ENCODE results near the gene MEGF9. TPM values are rescaled to one million over a fixed set of nuclear protein-coding genes. Genes with fewer than 3 reads are reported as not detected.

Gene MEGF9
- total and polyA plus RNA-seq, 2 donors (not counting 3 experiments of a cell fraction or from before 2014, with no cell fraction given) = 4.0 to 13.0 TPM

DNA sequence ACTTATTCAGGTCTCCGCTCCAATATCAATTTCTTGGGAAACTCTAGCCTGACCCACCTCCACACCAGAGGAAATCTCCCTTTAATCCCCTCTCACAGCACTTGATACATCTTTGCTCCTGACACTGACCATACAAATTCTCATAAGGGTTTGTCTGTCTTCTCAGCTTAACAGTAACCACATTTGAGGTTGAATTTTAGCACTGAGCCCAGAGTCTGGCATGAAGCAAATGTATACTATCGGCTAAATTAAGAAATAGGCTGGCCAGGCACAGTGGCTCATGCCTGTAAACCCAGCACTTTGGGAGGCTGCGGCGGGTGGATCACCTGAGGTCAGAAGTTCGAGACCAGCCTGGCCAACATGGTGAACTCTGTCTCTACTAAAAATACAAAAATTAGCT is 144.0 kb downstream of the MEGF9 start:
- Histone ChIP-seq H3K27me3 (ENCODE audit: control insufficient read depth in 2 of 2, insufficient read depth in 2 of 2, low read length in 2 of 2) (no peaks in the 10 kb centered on the region), H3K27ac (ENCODE audit: insufficient read depth, low read depth, low read length) (no peak overlapping the region), H3K36me3 (ENCODE audit: control insufficient read depth in 2 of 2, extremely low read depth in 1 of 2, insufficient read depth in 2 of 2, low read length in 2 of 2) (peaks cover 10 to 14% of the 10 kb centered on the region in 2 experiments), H3K9me1 (replicated peaks; ENCODE audit: control insufficient read depth, extremely low read depth, insufficient read depth, low read length) (no peaks in the 10 kb centered on the region), H3K4me2 (ENCODE audit: insufficient read depth, low read length) (no peak overlapping the region), H3K9me3 (replicated peaks; ENCODE audit: control insufficient read depth, insufficient read depth, low read length) (no peaks in the 10 kb centered on the region), H3K4me1 (ENCODE audit: control insufficient read depth, extremely low read depth, insufficient read depth, low read length) (no peaks in the 10 kb centered on the region), H3K4me3 (replicated peaks in 1 of 3; ENCODE audit: insufficient read depth in 1 of 3, low read depth in 1 of 3, low read length in 3 of 3) (no peak overlapping the region), H2AFZ (ENCODE audit: low read depth, low read length) (no peak overlapping the region), H3K79me2 (ENCODE audit: control insufficient read depth, insufficient read depth, low read length) (peaks cover 22% of the 10 kb centered on the region), H3K9ac (replicated peaks; ENCODE audit: extremely low read depth, insufficient read depth, low read length) (no peak overlapping the region), H4K20me1 (replicated peaks; ENCODE audit: control insufficient read depth, extremely low read depth, insufficient read depth, low read length) (no peaks in the 10 kb centered on the region)
- DNase-seq (ENCODE audit: low read depth, low spot score) = no peak
- TF ChIP-seq, protein P1, sequence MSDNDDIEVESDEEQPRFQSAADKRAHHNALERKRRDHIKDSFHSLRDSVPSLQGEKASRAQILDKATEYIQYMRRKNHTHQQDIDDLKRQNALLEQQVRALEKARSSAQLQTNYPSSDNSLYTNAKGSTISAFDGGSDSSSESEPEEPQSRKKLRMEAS (IDR thresholded peaks at IDR 0.05; ENCODE audit: insufficient read depth, insufficient read length) = no peak
- TF ChIP-seq CTCF (IDR thresholded peaks at IDR 0.05; ENCODE audit: extremely low read depth in 1 of 2, insufficient read depth in 1 of 2, low read depth in 1 of 2, low read length in 2 of 2) (no peak), EZH2 (IDR thresholded peaks at IDR 0.05; ENCODE audit: borderline replicate concordance, low read depth, low read length, severe bottlenecking) (no peak), MYC (IDR thresholded peaks at IDR 0.05; ENCODE audit: low read depth, low read length) (no peak), POLR2AphosphoS5 (IDR thresholded peaks at IDR 0.05; ENCODE audit: insufficient read depth, low read depth, low read length) (no peak)
- intact Hi-C loops (cut with micrococcal nuclease) (no loop called here), dilution Hi-C loops (cut with MboI; ENCODE audit: extremely low pct_ligation_motif_present, low sequenced_read_pairs) (no loop called here)
- ChIA-PET POLR2A (no interaction called here), CTCF (interaction anchor here (0.9 kb wide), 1 partner anchor 39 kb away, joined by 3 read pairs; no protein-coding TSS in a partner anchor)
- no TSS peak for BruUV-seq (replicated peaks)
- FAIRE-seq = no peak

- TF ChIP-seq, protein P1 (IDR thresholded peaks at IDR 0.05; ENCODE audit: insufficient read depth, insufficient read length) = no peak
- TF ChIP-seq FOS (IDR thresholded peaks at IDR 0.05; ENCODE audit: borderline replicate concordance, insufficient read depth, low read length) (no peak), CTCF (IDR thresholded peaks at IDR 0.05; ENCODE audit: extremely low read depth in 1 of 2, insufficient read depth in 1 of 2, low read depth in 1 of 2, low read length in 2 of 2) (no peak), POLR2AphosphoS5 (IDR thresholded peaks at IDR 0.05; ENCODE audit: insufficient read depth, low read depth, low read length) (no peak), GATA2 (IDR thresholded peaks at IDR 0.05; ENCODE audit: insufficient read depth, insufficient read length, low read depth, low read length) (no peak), POLR2A (IDR thresholded peaks at IDR 0.05; ENCODE audit: low read depth, low read length) (no peak), EZH2 (IDR thresholded peaks at IDR 0.05; ENCODE audit: borderline replicate concordance, low read depth, low read length, severe bottlenecking) (no peak)
- Histone ChIP-seq H3K9ac (replicated peaks; ENCODE audit: extremely low read depth, insufficient read depth, low read length) (no peak overlapping the region), H3K79me2 (ENCODE audit: control insufficient read depth, insufficient read depth, low read length) (peaks cover 18% of the 10 kb centered on the region), H4K20me1 (replicated peaks; ENCODE audit: control insufficient read depth, extremely low read depth, insufficient read depth, low read length) (no peaks in the 10 kb centered on the region), H3K4me3 (replicated peaks in 1 of 3; ENCODE audit: insufficient read depth in 1 of 3, low read depth in 1 of 3, low read length in 3 of 3) (no peak overlapping the region), H3K9me3 (replicated peaks; ENCODE audit: control insufficient read depth, insufficient read depth, low read length) (no peaks in the 10 kb centered on the region), H3K36me3 (ENCODE audit: control insufficient read depth in 2 of 2, extremely low read depth in 1 of 2, insufficient read depth in 2 of 2, low read length in 2 of 2) (peaks cover 10 to 14% of the 10 kb centered on the region in 2 experiments), H2AFZ (ENCODE audit: low read depth, low read length) (no peak overlapping the region), H3K27me3 (ENCODE audit: control insufficient read depth in 2 of 2, insufficient read depth in 2 of 2, low read length in 2 of 2) (no peaks in the 10 kb centered on the region), H3K4me1 (ENCODE audit: control insufficient read depth, extremely low read depth, insufficient read depth, low read length) (no peaks in the 10 kb centered on the region), H3K4me2 (ENCODE audit: insufficient read depth, low read length) (no peak overlapping the region), H3K27ac (ENCODE audit: insufficient read depth, low read depth, low read length) (no peak overlapping the region), H3K9me1 (replicated peaks; ENCODE audit: control insufficient read depth, extremely low read depth, insufficient read depth, low read length) (no peaks in the 10 kb centered on the region)
- POLR2A ChIA-PET = no interaction called here
- FAIRE-seq (no peak), DNase-seq (ENCODE audit: low read depth, low spot score) (no peak)
- dilution Hi-C loops (cut with MboI; ENCODE audit: extremely low pct_ligation_motif_present, low sequenced_read_pairs) = no loop called here
- intact Hi-C loops (cut with micrococcal nuclease) = no loop called here
- CTCF ChIA-PET = interaction anchor here (0.6 kb wide), 1 partner anchor 10 kb away, joined by 4 read pairs; no protein-coding TSS in a partner anchor
- BruUV-seq (replicated peaks) = no TSS peak
Measured at GRCh38 chr9:120569556-120569955, 144.7 kb downstream of the MEGF9 start.
